Liver (tissue), 9 donors: Measurements from ENCODE around the gene SLFN12L. TPM values are rescaled to one million over a fixed set of nuclear protein-coding genes. Genes with fewer than 3 reads are reported as not detected.

Source experiments
- DNase-seq: peaks from one replicate; pipeline ENCODE4 v3.0.0-alpha.2; 2017; ENCODE audit warnings: low spot score
- H3K27ac ChIP-seq, 2 donors: one replicate each; pipeline ENCODE4 v1.7.0; 2013; ENCODE audit warnings: inconsistent platforms in 2 of 2, low read length in 2 of 2, control low read depth in 1 of 2, low read depth in 1 of 2, mild to moderate bottlenecking in 1 of 2
- H3K27me3 ChIP-seq, 4 donors: one replicate each; pipeline versions ENCODE4 v1.6.1 to v1.7.0; 2013; ENCODE audit warnings: low read length in 3 of 4, inconsistent platforms in 1 of 4, mild to moderate bottlenecking in 1 of 4, moderate library complexity in 1 of 4; ENCODE audit not compliant: control insufficient read depth in 4 of 4, insufficient read depth in 4 of 4
- H3K36me3 ChIP-seq, 4 donors: one replicate each; pipeline versions ENCODE4 v1.6.1 to v1.7.0; 2013; ENCODE audit warnings: low read length in 3 of 4, mild to moderate bottlenecking in 3 of 4, low read depth in 1 of 4, moderate library complexity in 1 of 4; ENCODE audit not compliant: control insufficient read depth in 4 of 4, insufficient read depth in 3 of 4
- H3K4me1 ChIP-seq, 4 donors: one replicate each; pipeline versions ENCODE4 v1.6.1 to v1.7.0; 2013; ENCODE audit warnings: low read length in 3 of 4, mild to moderate bottlenecking in 3 of 4, moderate library complexity in 1 of 4; ENCODE audit not compliant: control insufficient read depth in 4 of 4, insufficient read depth in 4 of 4
- H3K4me3 ChIP-seq, 3 donors: one replicate each; pipeline versions ENCODE4 v1.6.1 to v1.7.0; 2013; ENCODE audit warnings: low read length in 3 of 3, control low read depth in 1 of 3, low read depth in 1 of 3, mild to moderate bottlenecking in 1 of 3
- H3K9ac ChIP-seq, 2 donors: one replicate each; pipeline ENCODE4 v1.7.0; 2013; ENCODE audit warnings: low read length in 2 of 2, mild to moderate bottlenecking in 2 of 2, moderate library complexity in 2 of 2, control low read depth in 1 of 2, low read depth in 1 of 2
- H3K9me3 ChIP-seq, 4 donors: one replicate each; pipeline versions ENCODE4 v1.6.1 to v1.7.0; 2013; ENCODE audit warnings: low read length in 3 of 4; ENCODE audit not compliant: control insufficient read depth in 4 of 4
- ATF3 ChIP-seq: IDR thresholded peaks from 2 replicates; pipeline ENCODE4 v1.6.1; 2016; ENCODE audit warnings: antibody characterized with exemption
- CTCF ChIP-seq: fragments of 150-350 bp; IDR thresholded peaks from 2 replicates; pipeline ENCODE4 v1.5.1; 2017; ENCODE audit warnings: improper control_type of control experiment, low read depth, low read length; ENCODE audit not compliant: missing input control
- EGR1 ChIP-seq, 2 donors: IDR thresholded peaks; 2 replicates each; pipeline ENCODE4 v1.6.1; 2016 to 2018; ENCODE audit warnings: antibody characterized with exemption in 2 of 2, low read depth in 2 of 2
- FOXA1 ChIP-seq: IDR thresholded peaks from 2 replicates; pipeline ENCODE4 v1.6.1; 2016; ENCODE audit warnings: antibody characterized with exemption
- FOXA2 ChIP-seq: IDR thresholded peaks from 2 replicates; pipeline ENCODE4 v1.6.1; 2016; ENCODE audit warnings: antibody characterized with exemption
- JUND ChIP-seq, 2 donors: IDR thresholded peaks; 2 replicates each; pipeline ENCODE4 v1.6.1; 2016; ENCODE audit warnings: antibody characterized with exemption in 2 of 2
- MAX ChIP-seq: IDR thresholded peaks from 2 replicates; pipeline ENCODE4 v1.6.1; 2016; ENCODE audit warnings: antibody characterized with exemption
- NR2F2 ChIP-seq: IDR thresholded peaks from 2 replicates; pipeline ENCODE4 v1.6.1; 2016; ENCODE audit warnings: antibody characterized with exemption
- RAD21 ChIP-seq, 2 donors: IDR thresholded peaks; 2 replicates each; pipeline ENCODE4 v1.6.1; 2016; ENCODE audit warnings: antibody characterized with exemption in 2 of 2, mild to moderate bottlenecking in 2 of 2
- REST ChIP-seq: IDR thresholded peaks from 2 replicates; pipeline ENCODE4 v1.6.1; 2016; ENCODE audit warnings: antibody characterized with exemption, mild to moderate bottlenecking
- TAF1 ChIP-seq: conservative IDR thresholded peaks from 2 replicates; pipeline ENCODE4 v1.6.1; 2016; ENCODE audit warnings: antibody characterized with exemption, mild to moderate bottlenecking
- YY1 ChIP-seq: IDR thresholded peaks from 2 replicates; pipeline ENCODE4 v1.6.1; 2016; ENCODE audit warnings: antibody characterized with exemption, mild to moderate bottlenecking
- ZBTB33 ChIP-seq: IDR thresholded peaks from 2 replicates; pipeline ENCODE4 v1.6.1; 2016; ENCODE audit warnings: antibody characterized with exemption
- WGBS: extraction: QIAGEN DNeasy Blood & Tissue Kit; methylation state at CpG from one replicate; pipeline ENCODE4 v1.1.7; 2013; 5-methylcytosine and 5-hydroxymethylcytosine counted together
- polyA plus RNA-seq, 2 donors: library from polyadenylated mRNA; stranded (reverse) in 1 of 2; unstranded in 1 of 2; fragments of 200-250 nt in 1 of 2; fragments of >200 nt in 1 of 2; fragmentation: Nextera tagmentation in 1 of 2; extraction: Ambion mirVana in 1 of 2; gene quantifications; one replicate each; pipeline versions ENCODE4 v1.2.1 to v1.2.3, GENCODE V29; 2013 to 2015
- total RNA-seq, 2 donors: library from RNA; depleted of rRNA; stranded (reverse); fragments of >200 nt; gene quantifications; one replicate each; pipeline ENCODE4 v1.2.3, GENCODE V29; 2014
- donor health status: healthy.
- donor health status: healthy.
- donor health status: healthy.
- donor health status: healthy.
- donor health status: healthy.

The SLFN12L gene
- total and polyA plus RNA-seq, 4 donors, result 0.09 to 2.2 (median 0.27) TPM

- no peak overlapping the region for H3K9ac ChIP-seq
- H3K4me1 ChIP-seq, result no peaks in the 10 kb centered on the region
- no peaks in the 10 kb centered on the region for H3K27me3 ChIP-seq
- no peaks in the 10 kb centered on the region for H3K36me3 ChIP-seq
- H3K4me3 ChIP-seq, result no peak overlapping the region
- WGBS, result 67% methylated on average over 8 of the region's 8 CpGs
- DNase-seq, result no peak
- H3K9me3 ChIP-seq, result no peaks in the 10 kb centered on the region
- TF ChIP-seq JUND (IDR thresholded peaks at IDR 0.05) (no peak), CTCF (no peak), ZBTB33 (no peak), EGR1 (IDR thresholded peaks at IDR 0.05; ENCODE audit: low read depth in 2 of 2) (no peak), YY1 (no peak)
- H3K27ac ChIP-seq, result no peak overlapping the region
These were observed 10.8 kb upstream of the SLFN12L start for GRCh38 chr17:35548208-35548810.

- no peaks in the 10 kb centered on the region for H3K36me3 ChIP-seq
- no peaks in the 10 kb centered on the region for H3K27me3 ChIP-seq
- TF ChIP-seq ATF3, result no peak
- no peak for TF ChIP-seq FOXA1
- no peak for TF ChIP-seq MAX
- TF ChIP-seq TAF1, result no peak
- no peak for TF ChIP-seq REST
- no peak for TF ChIP-seq RAD21 (IDR thresholded peaks at IDR 0.05)
- TF ChIP-seq JUND (IDR thresholded peaks at IDR 0.05), result no peak
- no peak for TF ChIP-seq FOXA2
- no peak for TF ChIP-seq ZBTB33
- no peak for TF ChIP-seq NR2F2
- DNase-seq, result no peak
- WGBS, result 87% methylated on average over 1 of the region's 1 CpG
- H3K4me1 ChIP-seq, result no peaks in the 10 kb centered on the region
- no peak overlapping the region for H3K4me3 ChIP-seq
- H3K27ac ChIP-seq, result no peak overlapping the region
- no peaks in the 10 kb centered on the region for H3K9me3 ChIP-seq
- H3K9ac ChIP-seq, result no peak overlapping the region
These were observed 9.0 kb upstream of the SLFN12L start for GRCh38 chr17:35546487-35546886.
